22Rv1 (cell line): ENCODE results near the gene CYP19A1.

Experiments used
- H3K27ac ChIP-seq: fragments of 450-650 bp; 2 replicates; pipeline ENCODE4 v1.5.1; 2017
- ZFX ChIP-seq: fragments of 450-650 bp; IDR thresholded peaks from 2 replicates; pipeline ENCODE4 v1.6.1; 2017; ENCODE audit warnings: antibody characterized with exemption, borderline replicate concordance
- TF ChIP-seq, protein P1 (sequence below): fragments of 450-650 bp; IDR thresholded peaks from 2 replicates; pipeline ENCODE4 v1.5.1; 2017; ENCODE audit warnings: mild to moderate bottlenecking

CYP19A1 gene

DNA sequence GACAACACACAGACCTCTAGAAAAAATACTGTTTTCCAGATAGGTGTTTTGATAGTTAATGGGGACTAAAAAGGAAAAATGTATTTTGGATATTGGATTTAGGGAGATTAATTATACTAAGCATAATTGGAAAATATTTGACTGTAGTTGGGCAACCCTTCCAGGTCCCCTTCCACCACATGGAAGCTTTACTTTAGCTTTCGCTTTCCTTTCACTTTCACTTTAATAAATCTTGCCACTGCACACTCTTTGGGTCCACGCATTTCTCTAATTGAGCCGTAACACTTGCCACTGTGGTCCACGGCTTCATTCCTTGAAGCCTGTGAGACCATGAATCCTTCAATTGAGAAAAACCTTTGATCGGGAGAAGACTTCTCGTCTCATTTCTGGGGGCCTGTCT is 18.6 kb upstream of the CYP19A1 start:
- TF ChIP-seq, protein P1, sequence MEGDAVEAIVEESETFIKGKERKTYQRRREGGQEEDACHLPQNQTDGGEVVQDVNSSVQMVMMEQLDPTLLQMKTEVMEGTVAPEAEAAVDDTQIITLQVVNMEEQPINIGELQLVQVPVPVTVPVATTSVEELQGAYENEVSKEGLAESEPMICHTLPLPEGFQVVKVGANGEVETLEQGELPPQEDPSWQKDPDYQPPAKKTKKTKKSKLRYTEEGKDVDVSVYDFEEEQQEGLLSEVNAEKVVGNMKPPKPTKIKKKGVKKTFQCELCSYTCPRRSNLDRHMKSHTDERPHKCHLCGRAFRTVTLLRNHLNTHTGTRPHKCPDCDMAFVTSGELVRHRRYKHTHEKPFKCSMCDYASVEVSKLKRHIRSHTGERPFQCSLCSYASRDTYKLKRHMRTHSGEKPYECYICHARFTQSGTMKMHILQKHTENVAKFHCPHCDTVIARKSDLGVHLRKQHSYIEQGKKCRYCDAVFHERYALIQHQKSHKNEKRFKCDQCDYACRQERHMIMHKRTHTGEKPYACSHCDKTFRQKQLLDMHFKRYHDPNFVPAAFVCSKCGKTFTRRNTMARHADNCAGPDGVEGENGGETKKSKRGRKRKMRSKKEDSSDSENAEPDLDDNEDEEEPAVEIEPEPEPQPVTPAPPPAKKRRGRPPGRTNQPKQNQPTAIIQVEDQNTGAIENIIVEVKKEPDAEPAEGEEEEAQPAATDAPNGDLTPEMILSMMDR: no peak
- TF ChIP-seq ZFX: no peak

DNA sequence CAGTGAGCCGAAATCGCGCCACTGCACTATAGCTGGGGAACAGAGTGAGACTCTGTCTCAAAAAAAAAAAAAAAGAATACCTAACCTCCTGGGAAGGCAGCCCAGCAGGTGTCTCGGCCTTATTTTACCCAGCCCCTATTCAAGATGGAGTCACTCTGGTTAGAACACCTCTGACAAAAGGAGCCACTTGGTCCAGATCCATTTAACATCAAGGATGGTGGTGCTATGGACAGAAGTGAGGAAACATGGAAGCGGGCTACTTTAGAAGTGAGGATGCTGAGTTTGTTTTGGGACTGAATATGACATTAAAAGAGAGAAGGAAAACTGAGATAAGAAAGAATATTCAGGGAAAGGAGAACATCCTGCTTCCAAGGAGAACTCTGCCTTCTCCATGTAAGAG is 17.8 kb upstream of the CYP19A1 start:
- no peak overlapping the region for H3K27ac ChIP-seq
- TF ChIP-seq, protein P1: no peak
- TF ChIP-seq ZFX: no peak

More for the DNA sequence above, 18.6 kb upstream of the CYP19A1 start:
- no peak overlapping the region for H3K27ac ChIP-seq

DNA sequence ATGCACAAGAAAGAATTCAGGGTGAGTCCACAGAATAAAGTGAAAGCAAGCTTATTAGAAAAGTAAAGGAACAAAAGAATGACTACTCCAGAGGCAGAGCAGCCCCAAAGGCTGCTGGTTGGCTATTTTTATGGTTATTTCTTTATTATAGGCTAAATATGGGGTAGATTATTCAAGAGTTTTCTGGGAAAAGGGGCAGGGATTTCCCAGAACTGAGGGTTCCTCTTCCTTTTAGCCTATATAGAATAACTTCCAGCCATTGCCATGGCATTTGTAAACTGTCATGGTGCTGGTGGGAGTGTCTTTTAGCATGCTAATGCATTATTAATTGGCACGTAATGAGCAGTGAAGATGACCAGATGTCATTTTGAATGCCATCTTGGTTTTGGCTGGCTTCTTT is 16.7 kb upstream of the CYP19A1 start:
- no peak overlapping the region for H3K27ac ChIP-seq
- no peak for TF ChIP-seq ZFX
- TF ChIP-seq, protein P1: no peak

DNA sequence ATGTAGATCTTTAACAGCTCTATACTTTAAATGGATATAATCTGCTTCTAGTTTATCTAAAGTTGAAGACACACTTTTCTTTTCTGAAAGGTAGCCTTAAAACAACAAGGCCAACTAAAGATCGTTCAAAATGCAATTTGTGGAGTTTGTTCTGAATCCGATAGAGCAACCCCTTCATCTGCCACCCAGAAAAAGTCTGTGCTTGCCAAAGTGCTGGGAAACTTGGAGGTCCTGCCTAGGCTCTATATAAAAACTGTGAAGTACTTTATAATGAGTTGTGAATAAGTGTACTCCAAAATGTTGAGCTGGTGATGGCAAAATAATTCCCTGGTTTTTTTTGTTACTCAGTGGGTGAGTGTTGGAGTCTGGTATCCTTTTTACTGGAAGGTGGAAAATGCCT is 15.6 kb upstream of the CYP19A1 start:
- no peak overlapping the region for H3K27ac ChIP-seq
- TF ChIP-seq, protein P1: no peak
- TF ChIP-seq ZFX: no peak

DNA sequence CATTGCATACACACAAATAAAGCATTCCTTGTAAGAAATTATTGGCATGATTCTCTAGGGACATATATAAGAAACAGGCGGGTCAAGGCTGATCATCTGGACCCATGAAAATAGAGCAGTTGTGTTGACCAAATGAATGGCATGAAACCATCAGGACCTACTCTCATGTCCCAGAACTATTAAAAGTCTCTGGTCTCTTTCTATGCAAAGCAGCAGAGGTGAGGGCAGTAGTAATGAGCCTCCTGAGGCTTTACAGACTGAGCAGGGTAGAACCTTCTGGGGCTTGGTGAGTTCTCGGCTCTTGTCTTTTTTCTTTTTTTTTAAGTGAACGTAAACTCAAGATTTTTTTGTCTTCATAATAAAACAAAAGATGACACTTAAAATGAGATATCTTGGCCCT is 12.3 kb upstream of the CYP19A1 start:
- no peak for TF ChIP-seq ZFX
- TF ChIP-seq, protein P1: no peak
- H3K27ac ChIP-seq: no peak overlapping the region

DNA sequence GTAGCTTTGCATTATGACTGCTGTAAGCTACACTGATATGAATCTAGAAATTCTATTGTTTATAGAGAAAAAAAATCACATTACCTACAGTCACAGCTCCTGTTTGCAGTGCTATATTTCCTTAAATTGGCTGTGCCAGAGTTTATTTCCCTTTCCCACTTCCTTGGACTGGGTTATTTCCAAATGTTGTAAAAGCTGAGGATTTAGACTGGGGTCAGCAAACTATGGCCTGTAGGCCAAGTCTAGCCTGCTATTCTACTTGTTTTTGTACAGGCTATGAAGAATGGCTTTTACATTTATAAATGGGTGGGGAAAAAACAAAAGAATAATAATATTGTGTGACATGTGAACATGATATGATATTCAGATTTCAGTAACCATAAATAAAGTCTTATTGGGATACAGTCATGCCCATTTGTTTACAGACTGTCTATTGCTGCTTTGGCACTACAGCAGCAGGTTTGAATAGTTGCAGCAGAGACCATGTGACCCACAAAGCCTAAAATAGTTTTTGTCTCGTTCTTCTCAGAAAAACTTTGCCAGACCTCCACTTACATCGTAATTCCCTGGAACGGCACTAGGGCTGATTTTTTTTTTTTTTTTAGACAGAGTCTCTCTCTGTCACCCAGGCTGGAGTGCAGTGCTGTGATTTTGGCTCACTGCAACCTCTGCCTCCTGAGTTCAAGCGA is 10.9 kb upstream of the CYP19A1 start:
- no peak overlapping the region for H3K27ac ChIP-seq
- TF ChIP-seq, protein P1: no peak
- no peak for TF ChIP-seq ZFX

DNA sequence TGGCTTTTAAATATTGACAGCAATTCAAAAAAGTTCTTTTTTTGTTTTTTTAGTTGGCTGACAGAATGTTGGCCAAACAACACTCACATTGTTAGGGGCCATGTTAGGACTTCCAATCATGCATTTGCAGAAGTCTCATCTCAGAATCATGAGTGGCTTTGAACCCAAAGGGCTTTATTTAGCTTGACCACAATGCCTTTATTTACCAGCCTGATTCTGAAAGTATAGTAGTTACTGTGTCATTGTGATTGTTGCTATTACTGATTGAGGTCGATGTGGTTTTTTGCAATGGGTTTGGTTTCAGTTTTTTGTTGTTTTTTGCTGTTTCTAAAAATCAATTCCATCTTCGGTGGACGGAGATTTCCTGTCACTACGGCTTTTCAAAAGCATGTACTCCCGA is 10.3 kb upstream of the CYP19A1 start:
- TF ChIP-seq ZFX: no peak
- TF ChIP-seq, protein P1: no peak
- no peak overlapping the region for H3K27ac ChIP-seq
